Activated CD8-positive, alpha-beta T cell treated with anti-CD3 and anti-CD28 coated beads for 36 hours (primary cell): Measurements from ENCODE around the gene DEK. TPM values are rescaled to one million over a fixed set of nuclear protein-coding genes. Genes with fewer than 3 reads are reported as not detected.

ENCODE experiments used
- ATAC-seq: fragments of 200-7000 bp; cut with Tn5 transposase; one replicate; pipeline ENCODE4 v1.10.0; 2021; ENCODE audit warnings: mild to moderate bottlenecking, moderate library complexity
- CTCF ChIA-PET: fragments of 350-600 bp; sonication (Branson Sonifier 250); formaldehyde crosslinking; loops from one replicate; lab custom pipeline; 2021; ENCODE audit warnings: antibody characterized with exemption; lab: Charles Lee
- POLR2A ChIA-PET: fragments of 350-600 bp; sonication (Branson Sonifier 250); formaldehyde crosslinking; loops from one replicate; lab custom pipeline; 2021; ENCODE audit warnings: antibody characterized with exemption; lab: Charles Lee
- DNase-seq: peaks from one replicate; pipeline ENCODE4 v3.0.0-alpha.2; 2020
- H3K27ac Mint-ChIP-seq: one replicate; pipeline ENCODE4 v1.8.0; 2021; ENCODE audit warnings: mild to moderate bottlenecking, mixed read lengths
- H3K27me3 Mint-ChIP-seq: one replicate; pipeline ENCODE4 v1.8.0; 2021; ENCODE audit warnings: mixed read lengths
- H3K36me3 Mint-ChIP-seq: one replicate; pipeline ENCODE4 v1.8.0; 2021; ENCODE audit warnings: low read depth, mixed read lengths
- H3K4me1 Mint-ChIP-seq: one replicate; pipeline ENCODE4 v1.8.0; 2021; ENCODE audit warnings: low read depth, mixed read lengths
- H3K4me3 Mint-ChIP-seq: one replicate; pipeline ENCODE4 v1.8.0; 2021; ENCODE audit warnings: mild to moderate bottlenecking, moderate library complexity, mixed read lengths
- H3K9me3 Mint-ChIP-seq: one replicate; pipeline ENCODE4 v1.8.0; 2021; ENCODE audit warnings: mixed read lengths
- intact Hi-C: fragments of 100-400 bp; cut with micrococcal nuclease; formaldehyde crosslinking; loops from one replicate; pipeline ENCODE4 v1.10.0; 2022
- total RNA-seq, 2 experiments: library from RNA; stranded (reverse); gene quantifications; one replicate each; pipeline ENCODE4 v1.2.3, GENCODE V29; 2021
- TF ChIP-seq, protein P1 (sequence below): fragments of 200-600 bp; IDR thresholded peaks from one replicate; pipeline ENCODE4 v1.8.0; 2022; ENCODE audit warnings: antibody characterized with exemption, mild to moderate bottlenecking

Gene DEK
- total RNA-seq, 2 experiments from 2014 or later = 185 to 191 TPM

DNA sequence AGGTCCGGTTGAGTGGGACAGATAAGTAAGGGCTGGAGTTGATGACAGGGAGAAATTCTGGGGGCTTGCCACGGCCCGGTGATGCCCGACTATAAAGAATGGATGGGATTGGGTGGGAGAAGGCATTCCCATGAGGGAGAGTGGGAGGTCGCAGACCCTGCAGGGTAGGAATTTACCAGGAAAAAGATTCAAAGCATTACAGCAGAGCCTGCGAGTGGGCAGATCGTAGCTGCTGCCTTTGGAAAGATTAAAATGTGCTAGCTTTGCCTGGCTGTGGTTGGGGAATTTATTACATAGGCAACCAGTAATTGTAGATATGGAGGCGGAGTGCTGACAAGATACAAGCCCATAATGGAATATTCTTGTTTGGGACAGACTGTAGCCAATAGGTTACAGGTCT is 59.6 kb downstream of the DEK start:
- Mint-ChIP-seq H3K36me3 (peaks cover 9% of the 10 kb centered on the region), H3K9me3 (no peaks in the 10 kb centered on the region), H3K27me3 (no peaks in the 10 kb centered on the region), H3K4me1 (no peaks in the 10 kb centered on the region), H3K27ac (no peak overlapping the region), H3K4me3 (no peak overlapping the region)
- intact Hi-C loops = no loop called here
- ChIA-PET POLR2A (no interaction called here), CTCF (no interaction called here)
- no peak for ATAC-seq
- DNase-seq = no peak
- TF ChIP-seq, protein P1, sequence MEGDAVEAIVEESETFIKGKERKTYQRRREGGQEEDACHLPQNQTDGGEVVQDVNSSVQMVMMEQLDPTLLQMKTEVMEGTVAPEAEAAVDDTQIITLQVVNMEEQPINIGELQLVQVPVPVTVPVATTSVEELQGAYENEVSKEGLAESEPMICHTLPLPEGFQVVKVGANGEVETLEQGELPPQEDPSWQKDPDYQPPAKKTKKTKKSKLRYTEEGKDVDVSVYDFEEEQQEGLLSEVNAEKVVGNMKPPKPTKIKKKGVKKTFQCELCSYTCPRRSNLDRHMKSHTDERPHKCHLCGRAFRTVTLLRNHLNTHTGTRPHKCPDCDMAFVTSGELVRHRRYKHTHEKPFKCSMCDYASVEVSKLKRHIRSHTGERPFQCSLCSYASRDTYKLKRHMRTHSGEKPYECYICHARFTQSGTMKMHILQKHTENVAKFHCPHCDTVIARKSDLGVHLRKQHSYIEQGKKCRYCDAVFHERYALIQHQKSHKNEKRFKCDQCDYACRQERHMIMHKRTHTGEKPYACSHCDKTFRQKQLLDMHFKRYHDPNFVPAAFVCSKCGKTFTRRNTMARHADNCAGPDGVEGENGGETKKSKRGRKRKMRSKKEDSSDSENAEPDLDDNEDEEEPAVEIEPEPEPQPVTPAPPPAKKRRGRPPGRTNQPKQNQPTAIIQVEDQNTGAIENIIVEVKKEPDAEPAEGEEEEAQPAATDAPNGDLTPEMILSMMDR = no peak

GRCh38 chr6:18203786-18204185 is 60.5 kb downstream of the DEK start:
- Mint-ChIP-seq H3K4me3 (no peak overlapping the region), H3K27me3 (no peaks in the 10 kb centered on the region), H3K27ac (no peak overlapping the region), H3K4me1 (no peaks in the 10 kb centered on the region), H3K36me3 (peaks cover 6% of the 10 kb centered on the region), H3K9me3 (no peaks in the 10 kb centered on the region)
- DNase-seq (no peak), ATAC-seq (no peak)
- POLR2A ChIA-PET = no interaction called here
- TF ChIP-seq, protein P1 = no peak
- intact Hi-C loops = no loop called here
- CTCF ChIA-PET = no interaction called here

DNA sequence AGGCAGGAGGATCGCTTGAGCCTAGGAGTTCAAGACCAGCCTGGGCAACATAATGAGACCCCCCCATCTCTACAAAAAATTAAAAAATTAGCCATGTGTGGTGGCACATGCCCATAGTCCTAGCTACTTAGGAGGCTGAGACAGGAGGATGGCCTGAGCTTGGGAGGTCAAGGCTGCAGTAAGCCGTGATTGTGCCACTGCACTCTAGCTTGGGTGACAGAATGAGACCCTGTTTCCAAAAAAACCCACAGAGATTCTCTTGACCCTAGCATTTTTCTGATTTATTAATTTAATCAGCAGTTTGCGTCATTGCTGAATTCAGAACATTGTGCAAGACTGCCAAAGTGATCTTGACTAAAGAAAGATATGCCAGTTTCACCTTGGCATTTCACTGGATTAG is 72.3 kb downstream of the DEK start:
- ChIA-PET CTCF (no interaction called here), POLR2A (no interaction called here)
- H3K27ac Mint-ChIP-seq = no peak overlapping the region
- H3K27me3 Mint-ChIP-seq = no peaks in the 10 kb centered on the region
- DNase-seq = no peak
- no peaks in the 10 kb centered on the region for H3K4me1 Mint-ChIP-seq
- H3K36me3 Mint-ChIP-seq = peaks cover 16% of the 10 kb centered on the region
- intact Hi-C loops = no loop called here
- TF ChIP-seq, protein P1 = no peak
- no peak overlapping the region for H3K4me3 Mint-ChIP-seq
- H3K9me3 Mint-ChIP-seq = no peaks in the 10 kb centered on the region
- no peak for ATAC-seq

DNA sequence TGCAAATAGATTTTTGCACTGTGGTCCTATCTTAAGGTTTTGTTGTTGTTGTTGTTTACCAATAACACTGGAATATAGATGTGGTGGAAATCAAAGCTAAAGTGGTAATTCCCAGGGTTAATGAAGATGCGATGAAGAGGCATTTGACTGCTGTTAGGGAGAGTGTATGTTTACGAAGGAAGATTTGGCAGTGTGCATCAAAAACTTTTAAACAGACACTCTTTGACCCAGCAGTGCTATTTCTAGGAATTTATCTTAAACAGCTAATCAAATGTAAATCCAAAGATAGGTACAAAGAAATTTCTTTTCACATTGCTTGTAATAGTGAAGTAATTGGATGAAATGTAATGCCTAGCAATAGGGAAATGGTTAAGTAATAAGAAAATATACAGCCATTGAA is 75.1 kb downstream of the DEK start:
- no peaks in the 10 kb centered on the region for H3K4me1 Mint-ChIP-seq
- ATAC-seq (no peak), DNase-seq (no peak)
- H3K36me3 Mint-ChIP-seq = peaks cover 22% of the 10 kb centered on the region
- POLR2A ChIA-PET = no interaction called here
- no peaks in the 10 kb centered on the region for H3K27me3 Mint-ChIP-seq
- no peak overlapping the region for H3K27ac Mint-ChIP-seq
- CTCF ChIA-PET = no interaction called here
- no peak overlapping the region for H3K4me3 Mint-ChIP-seq
- intact Hi-C loops = no loop called here
- TF ChIP-seq, protein P1 = no peak
- no peaks in the 10 kb centered on the region for H3K9me3 Mint-ChIP-seq

- ATAC-seq (no peak), DNase-seq (no peak)
- Mint-ChIP-seq H3K27me3 (no peaks in the 10 kb centered on the region), H3K36me3 (peaks cover 20% of the 10 kb centered on the region), H3K4me1 (no peaks in the 10 kb centered on the region), H3K4me3 (no peak overlapping the region), H3K9me3 (no peaks in the 10 kb centered on the region), H3K27ac (no peak overlapping the region)
- CTCF ChIA-PET = no interaction called here
- intact Hi-C loops = no loop called here
- TF ChIP-seq, protein P1 = no peak
- POLR2A ChIA-PET = no interaction called here
These were observed 76.6 kb downstream of the DEK start for GRCh38 chr6:18187701-18188100.
